ENCODE measurements around the gene ASCC3. TPM values are rescaled to one million over a fixed set of nuclear protein-coding genes. Genes with fewer than 3 reads are reported as not detected.

Gene ASCC3
- total RNA-seq, 1 donor from 2014 or later = 12.7 TPM

- Histone ChIP-seq H3K4me3 (no peak overlapping the region), H3K27ac (no peak overlapping the region), H3K27me3 (peaks cover 23% of the 10 kb centered on the region), H3K36me3 (no peaks in the 10 kb centered on the region), H3K4me1 (no peaks in the 10 kb centered on the region), H3K9me3 (no peaks in the 10 kb centered on the region)
- TF ChIP-seq CTCF (IDR thresholded peaks at IDR 0.05) = no peak
- intact Hi-C loops (cut with DNase I) = loop anchor here (10.0 kb wide), 1 partner anchor 194 kb away; no protein-coding TSS in a partner anchor
- no peak for DNase-seq (ENCODE audit: low spot score in 2 of 2)
Measured at GRCh38 chr6:100470422-100471120, 410.6 kb downstream of the ASCC3 start.

GRCh38 chr6:100469101-100469859 lies 411.8 kb downstream of the ASCC3 start:
- intact Hi-C loops (cut with DNase I) = loop anchor here (10.0 kb wide), 1 partner anchor 874 kb away; no protein-coding TSS in a partner anchor
- no peak overlapping the region for H3K27ac ChIP-seq
- peaks cover 33% of the 10 kb centered on the region for H3K27me3 ChIP-seq
- H3K4me1 ChIP-seq = peaks cover 0 to 4% of the 10 kb centered on the region in 2 donors
- no peak overlapping the region for H3K4me3 ChIP-seq
- H3K9me3 ChIP-seq = no peaks in the 10 kb centered on the region
- no peaks in the 10 kb centered on the region for H3K36me3 ChIP-seq
- no peak for DNase-seq (ENCODE audit: low spot score in 2 of 2)
- TF ChIP-seq CTCF (IDR thresholded peaks at IDR 0.05) = no peak

GRCh38 chr6:100468016-100468622 lies 413.0 kb downstream of the ASCC3 start:
- no peak for TF ChIP-seq CTCF (IDR thresholded peaks at IDR 0.05)
- DNase-seq (ENCODE audit: low spot score in 2 of 2) = no peak
- H3K27ac ChIP-seq = no peak overlapping the region
- peaks cover 44% of the 10 kb centered on the region for H3K27me3 ChIP-seq
- no peak overlapping the region for H3K4me3 ChIP-seq
- H3K9me3 ChIP-seq = no peaks in the 10 kb centered on the region
- no peaks in the 10 kb centered on the region for H3K36me3 ChIP-seq
- intact Hi-C loops (cut with DNase I) = loop anchor here (10.0 kb wide), 1 partner anchor 873 kb away; no protein-coding TSS in a partner anchor
- H3K4me1 ChIP-seq = peaks cover 0 to 4% of the 10 kb centered on the region in 2 donors

GRCh38 chr6:100467129-100468015 lies 413.8 kb downstream of the ASCC3 start:
- Histone ChIP-seq H3K27ac (no peak overlapping the region), H3K4me3 (no peak overlapping the region), H3K27me3 (peaks cover 49% of the 10 kb centered on the region), H3K4me1 (peaks cover 0 to 4% of the 10 kb centered on the region in 2 donors), H3K36me3 (no peaks in the 10 kb centered on the region), H3K9me3 (no peaks in the 10 kb centered on the region)
- intact Hi-C loops (cut with DNase I) = loop anchor here (10.0 kb wide), 1 partner anchor 873 kb away; no protein-coding TSS in a partner anchor
- no peak for DNase-seq (ENCODE audit: low spot score in 2 of 2)
- TF ChIP-seq CTCF (IDR thresholded peaks at IDR 0.05) = no peak

Data from ascending aorta (tissue), 2 donors.